GM18519 (cell line): ENCODE measurements around the gene FMOD.
"Not testable (repeated sequence)": the region's sequence is repeated elsewhere in the genome, so short reads cannot be mapped to it uniquely, and the experiment has no call there.

Source experiments
- ATAC-seq: cut with Tn5 transposase; IDR thresholded peaks from one replicate; pipeline ENCODE4 v1.9.1; 2021; ENCODE audit warnings: mild to moderate bottlenecking, moderate library complexity; ENCODE audit not compliant: unreplicated experiment, low FRiP score

FMOD gene

DNA sequence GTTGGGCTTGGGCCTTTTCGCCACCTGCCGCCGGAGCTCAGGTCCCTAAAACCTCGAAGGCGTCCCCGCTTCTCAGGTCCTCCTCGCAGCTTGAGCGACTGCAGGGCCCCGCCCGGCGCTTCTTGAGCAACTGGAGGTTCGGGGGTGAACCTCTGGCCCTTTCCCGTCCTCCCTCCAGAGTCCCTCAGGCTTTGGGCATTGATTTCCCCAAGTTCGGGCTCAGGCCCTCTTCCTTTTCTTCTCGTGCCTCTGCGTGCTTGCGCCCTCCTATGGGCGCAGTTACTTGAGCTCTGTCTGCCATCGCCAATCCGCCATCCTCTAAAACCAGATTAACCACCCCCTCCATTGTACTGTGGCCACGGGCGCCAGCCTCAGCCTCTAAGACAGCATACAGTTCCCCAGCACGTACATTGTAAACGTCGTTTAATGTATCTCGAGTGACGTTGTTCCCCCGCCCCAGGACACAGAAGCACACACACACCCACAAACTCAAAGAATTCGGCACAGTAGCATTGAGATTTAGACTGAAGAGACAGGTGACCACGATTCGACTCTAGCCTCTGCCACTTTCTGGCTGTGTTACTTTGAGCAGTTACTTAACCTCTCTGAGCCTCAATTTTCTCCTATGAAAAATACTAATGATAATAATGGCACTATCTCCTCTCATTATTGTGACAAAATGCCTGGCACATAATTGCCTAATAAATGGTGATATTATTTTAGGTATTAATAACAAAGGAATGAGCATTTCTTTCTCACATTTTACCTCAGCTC is 23.1 kb downstream of the FMOD start:
- ATAC-seq: peak; percentile 15

DNA sequence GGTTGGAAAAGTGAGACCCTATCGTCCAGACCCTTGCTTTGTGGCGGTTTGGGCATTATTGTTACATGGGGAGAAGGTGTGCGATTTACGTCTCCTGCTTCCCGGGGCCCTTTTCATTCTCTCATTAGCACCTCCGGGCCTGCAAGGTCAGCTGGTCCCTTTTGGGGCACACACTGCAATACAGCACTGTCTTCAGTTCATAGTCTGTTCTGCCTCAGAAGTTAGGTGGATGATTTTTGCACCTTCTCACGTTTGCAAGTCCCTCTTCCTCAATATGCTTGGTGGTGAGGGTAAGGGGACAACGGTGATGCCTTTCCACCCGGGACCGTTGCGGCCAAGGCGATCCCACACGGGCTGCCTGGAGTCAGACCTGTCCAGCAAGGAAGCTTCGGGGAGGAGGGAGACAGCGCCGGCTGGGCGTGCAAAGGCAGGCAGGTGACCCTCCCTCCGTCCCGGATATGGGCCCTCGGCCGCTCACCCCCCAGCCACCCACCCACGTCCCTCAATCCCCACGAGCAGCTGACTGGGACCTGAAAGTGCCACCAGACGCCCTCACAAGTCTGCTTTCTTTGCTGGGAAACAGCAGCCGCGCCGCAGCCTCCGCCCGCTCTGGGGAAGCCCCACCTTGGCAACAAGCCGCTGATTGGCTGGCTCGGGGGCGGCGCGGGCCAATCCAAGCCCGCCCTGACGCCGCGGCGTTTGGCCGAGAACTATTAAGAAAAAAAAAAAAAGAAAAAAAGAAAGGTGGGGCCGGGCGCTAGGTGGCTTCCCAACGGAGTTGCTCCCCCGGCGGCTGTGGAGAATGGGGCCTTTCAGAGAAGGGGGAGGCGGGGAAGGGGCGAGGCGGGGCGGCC is 23.9 kb downstream of the FMOD start:
- peak; percentile 42 for ATAC-seq

DNA sequence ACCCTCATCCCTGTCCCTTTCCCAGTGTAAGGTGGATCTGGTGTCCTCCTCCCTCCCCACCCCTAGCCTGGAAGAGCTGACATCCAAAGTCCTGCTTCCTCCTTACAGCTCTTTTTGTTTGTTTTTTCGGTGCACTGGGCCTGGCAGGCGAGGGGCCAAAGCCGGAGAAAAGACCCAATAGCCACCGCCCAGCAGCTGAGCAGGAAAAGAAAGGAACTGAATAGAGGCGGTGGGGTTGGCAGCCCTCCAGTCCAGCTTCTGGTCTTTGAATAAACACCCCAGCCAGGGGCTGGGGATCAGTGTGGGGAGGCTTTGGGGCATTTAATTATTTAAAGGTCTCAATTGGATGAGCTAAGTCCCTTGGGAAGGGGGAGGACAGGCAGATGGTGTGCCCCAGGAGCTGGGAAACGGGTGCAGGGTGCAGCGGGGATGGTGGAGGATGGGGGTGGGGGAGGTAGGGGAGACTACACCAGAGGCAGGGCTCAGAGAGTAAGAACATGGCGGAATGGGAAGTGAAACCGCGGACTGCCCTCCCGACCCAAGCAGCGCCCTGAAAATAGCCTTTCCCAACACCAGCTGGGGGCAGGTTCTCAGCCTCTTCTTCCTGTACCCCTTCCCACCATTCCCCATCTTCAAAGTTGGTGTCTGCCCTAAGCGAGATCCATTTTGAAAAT is 25.4 kb downstream of the FMOD start:
- ATAC-seq: no peak

DNA sequence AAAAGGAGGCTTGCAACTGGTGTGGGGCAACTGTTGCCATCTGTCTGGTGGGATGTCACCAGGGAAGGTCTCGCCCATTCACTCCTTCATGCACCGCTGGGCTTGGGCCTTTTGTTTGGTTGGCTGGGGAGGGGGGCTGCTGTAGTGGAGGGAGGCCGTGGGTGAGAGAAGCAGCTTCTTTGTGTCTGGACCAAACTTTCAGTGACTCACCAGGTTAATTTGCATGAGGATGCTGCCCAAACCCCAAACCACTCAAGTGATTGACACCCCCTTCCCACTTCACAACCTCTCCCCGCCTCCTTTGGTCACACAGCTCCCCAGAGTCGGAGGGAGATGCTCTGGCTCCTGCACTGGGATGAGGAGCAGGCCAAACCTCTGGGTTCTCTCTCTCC is 25.9 kb downstream of the FMOD start:
- ATAC-seq: no peak

DNA sequence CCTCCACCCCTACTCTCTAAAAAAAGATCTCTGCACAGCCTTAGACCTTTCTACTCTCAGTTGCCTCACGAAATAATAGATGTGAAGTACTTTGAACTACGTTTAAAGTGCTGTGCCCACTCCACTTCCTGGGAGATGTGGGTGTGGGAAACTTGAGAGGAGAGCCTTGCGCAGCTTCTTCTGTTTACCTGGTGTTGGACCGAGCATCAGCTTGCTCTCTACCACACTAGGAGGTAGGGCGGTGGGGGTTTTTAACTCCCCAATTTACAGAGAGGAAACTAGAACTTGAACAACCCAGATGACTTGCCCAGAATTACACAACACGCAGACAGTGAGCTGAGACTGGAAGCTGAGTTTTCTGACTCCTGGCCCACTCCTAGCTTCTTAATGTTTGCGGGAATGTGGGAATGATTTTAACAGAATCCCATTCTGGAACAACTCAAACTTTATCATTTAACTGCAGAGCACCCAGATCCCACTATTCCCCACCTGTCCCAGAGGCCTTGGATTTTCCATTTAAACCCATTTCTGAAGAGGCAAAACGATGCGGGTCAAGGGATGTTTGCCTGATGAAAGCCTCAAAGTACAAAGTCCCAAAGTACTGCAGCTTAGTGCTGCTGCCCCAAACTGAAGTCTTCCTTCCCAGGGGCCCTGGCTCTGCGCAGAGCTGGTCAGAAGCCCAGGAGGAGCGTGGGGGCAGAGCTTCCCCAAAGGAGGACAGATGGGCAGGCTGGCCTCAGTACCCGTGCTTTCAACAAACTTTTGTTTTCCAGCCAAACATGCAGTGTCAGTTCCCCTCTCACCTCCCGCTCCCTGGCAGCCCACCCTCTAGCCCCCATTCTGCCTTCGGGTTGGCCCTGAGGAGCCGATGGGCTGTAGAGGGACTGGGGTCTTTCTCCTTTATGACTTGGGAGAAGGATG is 26.6 kb downstream of the FMOD start:
- ATAC-seq: no peak

DNA sequence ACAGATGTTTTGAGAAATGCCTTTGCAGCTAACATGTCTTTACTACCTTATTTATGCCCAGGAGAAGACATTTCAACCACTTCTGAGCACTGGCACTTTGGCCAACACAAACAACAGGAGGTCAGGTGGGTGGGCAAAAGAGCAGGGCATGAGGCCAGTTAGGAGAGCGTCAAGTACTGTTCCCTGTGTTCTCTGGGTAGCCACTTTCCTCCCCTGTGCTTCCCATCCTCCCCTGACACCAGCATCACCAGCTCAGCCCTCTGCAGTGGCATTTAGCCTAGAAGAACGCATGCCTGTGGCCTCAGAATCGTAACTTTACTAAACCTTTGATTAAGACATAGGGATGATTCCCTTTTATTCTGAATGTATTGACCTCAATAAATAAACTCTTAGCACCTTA is 27.3 kb downstream of the FMOD start:
- no peak for ATAC-seq

DNA sequence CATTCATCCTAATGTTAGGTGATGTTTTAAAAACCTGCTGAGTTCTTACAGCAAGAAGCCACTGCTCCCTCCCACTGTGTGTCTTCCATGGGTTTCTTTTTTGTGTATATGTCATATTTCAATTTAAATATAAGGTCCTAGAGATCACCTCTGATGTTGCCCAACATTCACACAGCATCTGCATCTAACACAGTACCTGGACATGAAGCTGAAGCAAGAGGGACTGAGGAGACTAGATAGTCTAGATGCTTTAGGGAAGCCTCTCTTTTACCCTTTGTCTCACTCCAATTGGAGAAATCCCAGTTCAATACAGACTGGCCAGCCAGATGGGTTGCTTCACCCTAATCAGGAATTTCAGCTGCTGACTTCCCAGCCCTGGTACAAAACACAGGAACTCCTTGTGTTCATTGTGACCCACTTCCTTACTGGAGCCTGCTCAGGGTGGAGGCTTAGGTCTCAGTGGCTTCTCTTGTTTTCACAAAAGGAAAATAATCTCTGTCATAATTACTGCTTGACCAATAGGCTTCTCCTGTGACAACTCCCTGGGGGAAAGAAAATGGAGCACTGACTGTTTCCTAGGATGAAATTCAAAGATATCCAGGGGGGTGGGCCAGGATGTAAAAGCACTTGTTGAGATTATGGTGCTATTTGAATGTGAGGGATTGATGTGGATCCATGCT is 28.3 kb downstream of the FMOD start:
- ATAC-seq: no peak

DNA sequence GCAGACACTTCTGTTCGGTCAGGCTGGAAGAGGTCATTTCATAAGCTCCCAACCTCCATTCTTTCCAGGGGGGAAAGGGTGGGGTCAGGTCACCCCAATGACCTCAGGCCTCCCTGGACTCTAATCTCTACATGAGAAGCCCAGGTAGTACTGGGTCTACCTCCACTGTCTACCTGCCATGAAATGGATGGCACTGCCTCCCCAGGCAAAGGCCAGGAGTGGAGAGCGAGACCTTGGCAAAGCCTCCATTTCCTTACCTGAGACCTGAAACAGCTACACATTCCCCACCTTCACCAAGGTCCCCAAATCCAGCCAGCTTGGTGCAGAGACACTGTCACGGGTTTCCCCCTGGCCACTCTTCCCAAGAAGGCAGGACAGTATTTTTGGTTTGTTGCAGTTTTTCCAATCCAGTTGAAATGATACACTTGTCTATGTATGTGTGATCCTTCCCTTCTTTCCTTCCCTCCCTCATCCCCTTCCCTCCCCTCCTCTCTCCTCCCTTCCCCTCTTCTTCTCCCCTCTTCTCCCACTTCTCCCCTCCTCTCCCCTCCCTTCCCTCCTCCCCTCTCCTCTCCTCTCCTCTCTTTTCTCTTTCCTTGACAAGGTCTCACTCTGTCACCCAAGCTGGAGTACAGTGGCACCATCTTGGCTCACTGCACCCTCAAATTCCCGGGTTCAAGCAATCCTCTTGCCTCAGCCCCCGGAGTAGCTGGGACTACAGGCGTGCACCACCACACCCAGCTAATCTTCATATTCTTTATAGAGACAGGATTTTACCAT is 29.5 kb downstream of the FMOD start:
- ATAC-seq: no peak

DNA sequence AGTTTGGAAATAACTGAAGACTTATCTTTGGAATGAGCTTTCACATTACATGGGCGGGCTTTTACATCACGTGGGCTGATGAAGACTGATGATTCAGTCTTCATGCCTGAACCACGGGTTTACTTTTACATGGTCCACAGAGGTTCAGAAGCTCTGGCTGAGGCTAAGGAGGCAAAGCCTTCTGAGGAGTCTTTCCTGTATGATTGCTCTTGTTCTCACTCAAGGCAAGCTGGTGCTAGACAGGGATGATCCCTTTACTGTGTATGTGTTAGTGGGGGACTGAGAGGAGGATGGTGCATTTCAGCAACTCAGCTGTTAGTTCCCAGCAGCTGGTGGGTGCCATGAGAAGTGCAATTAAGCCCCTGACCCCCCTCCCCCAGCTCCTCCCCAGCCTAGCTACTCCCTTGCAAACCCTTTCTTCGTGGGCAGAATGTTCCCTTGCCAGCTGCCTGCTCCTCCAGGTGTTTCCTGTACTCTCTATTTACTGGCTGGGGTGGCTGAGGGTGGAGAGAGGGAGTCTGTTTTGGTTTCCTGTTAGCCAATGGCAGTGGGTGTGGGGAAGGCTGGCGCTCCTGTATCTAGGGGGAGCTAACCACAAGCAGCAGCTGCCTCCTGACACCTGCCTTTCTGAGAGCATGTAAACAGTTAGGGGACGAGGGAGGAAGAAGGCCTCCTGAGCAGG is 30.2 kb downstream of the FMOD start:
- ATAC-seq: peak; percentile 35

DNA sequence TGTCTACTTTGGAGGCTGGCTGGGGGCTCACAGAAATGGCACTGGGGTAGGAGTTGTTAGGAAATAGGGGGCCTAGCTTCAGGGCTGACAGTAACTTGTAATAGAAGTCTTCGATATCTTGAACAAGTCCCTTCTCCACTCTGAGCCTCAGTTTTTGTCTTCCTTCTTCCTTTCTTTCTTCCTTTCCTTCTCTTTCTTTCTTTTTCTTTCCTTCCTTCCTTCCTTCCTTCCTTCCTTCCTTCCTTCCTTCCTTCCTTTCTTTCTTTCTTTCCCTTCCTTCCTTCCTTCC is 32.7 kb downstream of the FMOD start:
- no peak for ATAC-seq

DNA sequence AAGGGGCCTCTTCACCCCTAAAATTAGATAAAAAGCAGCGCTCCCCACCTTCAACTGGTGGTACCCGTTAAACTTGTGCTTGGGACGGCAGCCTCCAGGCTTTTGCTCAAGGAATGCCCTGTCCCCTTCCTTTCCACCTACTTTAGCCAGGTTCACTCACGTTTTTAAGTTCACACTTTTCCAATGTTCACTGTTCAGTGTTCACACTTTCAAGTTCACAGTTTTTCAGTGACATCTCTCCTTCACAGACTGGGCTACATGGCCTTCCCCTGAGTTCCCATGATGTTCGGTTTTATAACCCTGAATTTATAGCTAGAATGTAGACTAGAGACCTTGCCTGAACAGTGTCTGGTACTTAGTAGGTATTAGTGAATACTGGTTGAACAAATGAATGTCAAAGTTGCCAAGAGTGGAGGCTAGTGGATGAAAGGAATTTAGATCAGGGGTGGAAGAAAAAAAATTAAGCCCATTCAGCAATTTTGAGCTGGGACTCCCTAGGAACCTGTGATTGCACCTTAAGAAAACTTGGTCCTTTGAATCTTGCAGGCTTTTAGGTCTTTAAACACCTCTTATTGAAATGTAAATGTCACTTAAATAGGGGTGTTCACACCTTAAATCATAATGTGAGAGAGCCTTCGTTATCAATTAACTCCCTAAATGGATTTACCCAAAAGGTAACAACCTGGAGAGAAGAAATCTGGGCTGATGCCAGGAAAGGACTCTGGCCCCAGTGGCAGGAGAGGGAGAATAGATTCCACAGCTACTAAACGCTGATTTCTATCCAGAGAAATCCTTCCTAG is 33.3 kb downstream of the FMOD start:
- ATAC-seq: no peak

DNA sequence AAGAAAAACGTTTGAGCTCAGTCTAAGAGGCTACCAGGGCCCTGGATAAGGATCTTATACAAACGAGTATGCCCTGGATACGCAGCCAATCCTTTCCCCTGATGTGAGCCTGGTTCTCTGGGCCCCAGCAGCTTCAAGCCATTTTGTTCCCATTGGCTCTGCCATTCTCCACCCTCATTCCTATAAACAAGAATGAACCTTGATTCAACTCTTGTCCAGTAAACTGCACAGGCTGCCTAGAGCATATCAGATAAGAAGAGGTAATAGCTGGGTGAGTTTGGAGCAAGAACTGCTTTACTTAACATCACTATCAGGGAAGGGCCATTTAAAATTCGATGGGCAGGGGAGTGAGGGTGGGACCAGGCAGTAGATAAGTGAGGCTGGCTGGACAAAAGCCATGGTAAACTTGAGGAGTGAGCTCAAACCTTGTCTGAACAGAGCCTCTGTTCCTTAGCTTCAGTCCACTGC is 34.3 kb downstream of the FMOD start:
- no peak for ATAC-seq

DNA sequence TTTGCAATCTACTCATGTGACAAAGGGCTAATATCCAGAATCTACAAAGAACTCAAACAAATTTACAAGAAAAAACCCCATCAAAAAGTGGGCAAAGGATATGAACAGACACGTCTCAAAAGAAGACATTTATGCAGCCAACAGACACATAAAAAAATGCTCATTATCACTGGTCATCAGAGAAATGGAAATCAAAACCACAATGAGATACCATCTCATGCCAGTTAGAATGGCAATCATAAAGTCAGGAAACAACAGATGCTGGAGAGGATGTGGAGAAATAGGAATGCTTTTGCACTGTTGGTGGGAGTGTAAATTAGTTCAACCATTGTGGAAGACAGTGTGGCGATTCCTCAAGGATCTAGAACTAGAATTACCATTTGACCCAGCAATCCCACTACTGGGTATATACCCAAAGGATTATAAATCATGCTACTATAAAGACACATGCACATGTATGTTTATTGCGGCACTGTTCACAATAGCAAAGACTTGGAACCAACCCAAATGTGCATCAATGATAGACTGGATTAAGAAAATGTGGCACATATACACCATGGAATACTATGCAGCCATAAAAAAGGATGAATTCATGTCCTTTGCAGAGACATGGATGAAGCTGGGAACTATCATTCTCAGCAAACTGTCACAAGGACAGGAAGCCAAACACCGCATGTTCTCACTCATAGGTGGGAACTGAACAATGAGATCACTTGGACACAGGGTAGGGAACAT is 36.7 kb downstream of the FMOD start:
- not testable (repeated sequence) for ATAC-seq

DNA sequence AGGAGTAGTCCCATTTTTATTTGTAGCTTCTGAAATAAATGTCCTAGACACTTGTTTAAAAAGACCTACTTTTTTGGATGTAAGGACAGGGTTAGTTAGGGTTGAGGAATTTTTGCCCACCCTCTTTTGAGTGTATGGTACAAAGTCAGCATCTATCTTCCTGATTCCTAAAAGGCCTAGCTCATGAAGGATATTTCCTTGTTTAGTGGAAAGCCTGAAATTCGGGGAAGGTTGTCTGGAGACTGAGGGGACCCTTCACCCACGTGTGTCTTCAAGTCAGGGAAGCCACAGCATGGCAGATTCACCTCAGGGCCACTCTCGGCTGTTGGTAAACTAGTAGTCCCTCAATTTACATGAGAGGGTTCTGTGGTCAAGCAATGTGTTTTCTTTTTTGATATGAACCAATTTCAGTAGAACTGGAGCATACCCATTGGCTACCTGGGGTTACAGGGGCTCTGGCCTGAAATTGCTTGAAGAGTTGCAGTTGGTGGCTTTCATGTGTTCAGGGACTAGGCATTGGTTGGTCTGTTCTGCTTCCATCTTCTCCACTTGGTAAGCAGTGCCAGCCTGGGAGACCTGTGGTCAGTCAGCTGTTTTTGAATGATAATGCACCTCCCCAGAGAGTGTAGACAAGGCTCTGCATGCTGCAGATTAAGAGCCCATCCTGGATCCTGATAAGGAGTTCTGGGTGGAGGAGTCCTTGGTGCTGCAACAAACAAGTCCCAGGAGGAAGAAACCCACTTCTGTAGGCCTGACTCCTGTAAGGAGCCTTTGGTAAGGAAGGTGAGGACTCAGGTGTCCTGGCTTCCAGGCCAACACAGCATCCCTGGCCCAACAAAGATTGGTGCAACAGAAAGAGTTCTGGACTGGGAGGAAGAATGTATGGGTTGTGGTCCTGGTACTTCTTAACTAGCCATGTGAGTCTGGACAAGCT is 39.3 kb downstream of the FMOD start:
- no peak for ATAC-seq

DNA sequence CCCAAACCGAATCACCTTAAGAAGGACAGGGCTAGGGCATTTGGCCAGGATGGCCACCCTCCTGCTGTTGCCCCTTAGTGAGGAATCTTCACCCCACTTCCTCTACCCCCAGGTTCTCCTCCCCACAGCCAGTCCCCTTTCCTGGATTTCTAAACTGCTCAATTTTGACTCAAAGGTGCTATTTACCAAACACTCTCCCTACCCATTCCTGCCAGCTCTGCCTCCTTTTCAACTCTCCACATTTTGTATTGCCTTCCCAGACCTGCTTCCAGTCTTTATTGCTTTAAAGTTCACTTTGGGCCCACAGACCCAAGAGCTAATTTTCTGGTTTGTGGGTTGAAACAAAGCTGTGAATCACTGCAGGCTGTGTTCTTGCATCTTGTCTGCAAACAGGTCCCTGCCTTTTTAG is 42.0 kb downstream of the FMOD start:
- ATAC-seq: no peak

DNA sequence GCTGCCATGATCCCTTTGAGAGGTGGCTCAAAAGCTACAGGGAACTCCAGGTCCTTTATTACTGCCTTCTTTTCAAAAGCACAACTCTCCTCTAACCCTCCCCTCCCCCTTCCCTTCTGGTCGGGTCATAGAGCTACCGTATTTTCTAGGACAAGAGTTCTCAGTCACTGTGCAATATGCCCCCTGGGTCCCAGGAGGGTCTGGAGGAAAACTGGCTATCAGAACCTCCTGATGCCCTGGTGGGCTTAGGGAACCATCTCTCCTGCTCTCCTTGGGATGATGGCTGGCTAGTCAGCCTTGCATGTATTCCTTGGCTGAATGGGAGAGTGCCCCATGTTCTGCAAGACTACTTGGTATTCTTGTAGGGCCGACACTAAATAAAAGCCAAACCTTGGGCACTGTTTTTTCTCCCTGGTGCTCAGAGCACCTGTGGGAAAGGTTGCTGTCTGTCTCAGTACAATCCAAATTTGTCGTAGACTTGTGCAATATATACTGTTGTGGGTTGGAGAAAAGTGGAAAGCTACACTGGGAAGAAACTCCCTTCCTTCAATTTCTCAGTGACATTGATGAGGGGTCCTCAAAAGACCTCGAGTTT is 42.5 kb downstream of the FMOD start:
- ATAC-seq: no peak
